Fibroblast of pulmonary artery (primary cell): ENCODE data around the gene MYOM1.
A peak's percentile ranks its signal among the peaks of the same experiment; 100 is the strongest.
"Not testable (repeated sequence)": the region's sequence is repeated elsewhere in the genome, so short reads cannot be mapped to it uniquely, and the experiment has no call there.

Experiments used
- DNase-seq: peaks from one replicate; pipeline ENCODE4 v3.0.0-alpha.2; 2010; ENCODE audit warnings: low read depth
- H3K4me3 ChIP-seq: replicated peaks from 2 replicates; pipeline ENCODE4 v1.5.1; 2011; ENCODE audit warnings: low read depth, mild to moderate bottlenecking, control low read depth, low read length, moderate library complexity
- CTCF ChIP-seq: IDR thresholded peaks from 2 replicates; pipeline ENCODE4 v1.5.1; 2011; ENCODE audit warnings: mild to moderate bottlenecking, control low read depth, low read length, inconsistent platforms; ENCODE audit errors: missing control alignments

MYOM1 gene

GRCh38 chr18:3069671-3070433 is 149.9 kb downstream of the MYOM1 start:
- H3K4me3 ChIP-seq = no peak overlapping the region
- no peak for TF ChIP-seq CTCF
- no peak for DNase-seq

- TF ChIP-seq CTCF = no peak
- no peak overlapping the region for H3K4me3 ChIP-seq
- DNase-seq = no peak
Measured at GRCh38 chr18:3067722-3068121, 152.0 kb downstream of the MYOM1 start.

- DNase-seq = no peak
- no peak for TF ChIP-seq CTCF
- H3K4me3 ChIP-seq = no peak overlapping the region
Measured at GRCh38 chr18:3067165-3067661, 152.6 kb downstream of the MYOM1 start.

- no peak for TF ChIP-seq CTCF
- no peak for DNase-seq
- H3K4me3 ChIP-seq = no peak overlapping the region
Measured at GRCh38 chr18:3066341-3067110, 153.2 kb downstream of the MYOM1 start.

GRCh38 chr18:3063766-3064165 is 156.0 kb downstream of the MYOM1 start:
- not testable (repeated sequence) for H3K4me3 ChIP-seq, DNase-seq

- peak; percentile 92 for TF ChIP-seq CTCF
- H3K4me3 ChIP-seq = no peak overlapping the region
- DNase-seq = peak; percentile 49
Measured at GRCh38 chr18:3062798-3063680, 156.7 kb downstream of the MYOM1 start.
